ENCODE results near the gene SORBS2. TPM values are rescaled to one million over a fixed set of nuclear protein-coding genes. Genes with fewer than 3 reads are reported as not detected.

SORBS2 gene
- total and polyA plus RNA-seq, 2 experiments from 2014 or later, result 0.32 to 1.5 TPM

DNA sequence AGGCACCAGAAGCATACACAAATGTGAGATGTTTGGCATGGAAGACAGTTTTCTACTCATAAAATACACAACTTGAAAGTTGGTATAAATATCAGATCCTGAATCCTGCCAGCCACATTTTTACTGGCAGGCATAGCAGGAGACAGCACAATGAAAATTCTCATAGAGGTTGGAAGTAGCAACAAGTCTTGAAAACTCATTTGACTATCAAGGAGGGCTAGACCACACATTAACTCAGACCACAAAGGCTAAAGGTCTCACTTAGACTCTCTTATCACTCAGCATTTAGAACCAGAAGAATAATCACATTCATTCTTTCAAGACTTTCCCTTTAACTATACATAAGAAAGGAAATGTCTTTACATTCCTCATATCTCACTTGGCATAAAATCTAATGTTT is 56.5 kb downstream of the SORBS2 start:
- DNase-seq, result no peak
- Histone ChIP-seq H3K36me3 (ENCODE audit: low read depth) (no peaks in the 10 kb centered on the region), H3K9me2 (ENCODE audit: insufficient read depth) (no peaks in the 10 kb centered on the region), H3K4me3 (no peak overlapping the region), H2AFZ (no peak overlapping the region), H3F3A (ENCODE audit: insufficient read depth) (no peaks in the 10 kb centered on the region), H3K79me2 (ENCODE audit: insufficient read depth) (no peaks in the 10 kb centered on the region), H3K4me2 (ENCODE audit: unreplicated experiment) (no peak overlapping the region), H3K9ac (no peak overlapping the region), H3K4me1 (ENCODE audit: insufficient read depth) (no peaks in the 10 kb centered on the region), H3K27me3 (replicated peaks; ENCODE audit: insufficient read depth) (peaks cover 19% of the 10 kb centered on the region), H4K20me1 (ENCODE audit: insufficient read depth) (no peaks in the 10 kb centered on the region), H3K9me3 (ENCODE audit: low read depth) (no peaks in the 10 kb centered on the region), H3K27ac (no peak overlapping the region)
- TF ChIP-seq EZH2phosphoT487 (IDR thresholded peaks at IDR 0.05; ENCODE audit: insufficient read depth, low read depth), result no peak
- TF ChIP-seq EZH2 (IDR thresholded peaks at IDR 0.05; ENCODE audit: insufficient read depth, poor library complexity, severe bottlenecking), result no peak
- in situ Hi-C loops (cut with MboI), result no loop called here

- Histone ChIP-seq H3K27me3 (replicated peaks; ENCODE audit: insufficient read depth) (peaks cover 19% of the 10 kb centered on the region), H3F3A (ENCODE audit: insufficient read depth) (no peaks in the 10 kb centered on the region), H3K9ac (no peak overlapping the region), H3K4me2 (ENCODE audit: unreplicated experiment) (no peak overlapping the region), H3K36me3 (ENCODE audit: low read depth) (no peaks in the 10 kb centered on the region), H3K4me3 (no peak overlapping the region), H3K27ac (no peak overlapping the region), H2AFZ (no peak overlapping the region), H4K20me1 (ENCODE audit: insufficient read depth) (no peaks in the 10 kb centered on the region), H3K9me3 (ENCODE audit: low read depth) (no peaks in the 10 kb centered on the region), H3K9me2 (ENCODE audit: insufficient read depth) (no peaks in the 10 kb centered on the region), H3K79me2 (ENCODE audit: insufficient read depth) (no peaks in the 10 kb centered on the region), H3K4me1 (ENCODE audit: insufficient read depth) (no peaks in the 10 kb centered on the region)
- DNase-seq, result no peak
- WGBS, 2 experiments (ENCODE audit: low coverage in 1 of 2, low lambda C conversion rate in 2 of 2, missing lambda C conversion rate in 2 of 2), result 51 to 57% methylated on average over 3 of the region's 3 CpGs
- TF ChIP-seq EZH2phosphoT487 (IDR thresholded peaks at IDR 0.05; ENCODE audit: insufficient read depth, low read depth) (no peak), EZH2 (IDR thresholded peaks at IDR 0.05; ENCODE audit: insufficient read depth, poor library complexity, severe bottlenecking) (no peak)
- in situ Hi-C loops (cut with MboI), result no loop called here
These were observed 57.0 kb downstream of the SORBS2 start for GRCh38 chr4:185754961-185755360.

DNA sequence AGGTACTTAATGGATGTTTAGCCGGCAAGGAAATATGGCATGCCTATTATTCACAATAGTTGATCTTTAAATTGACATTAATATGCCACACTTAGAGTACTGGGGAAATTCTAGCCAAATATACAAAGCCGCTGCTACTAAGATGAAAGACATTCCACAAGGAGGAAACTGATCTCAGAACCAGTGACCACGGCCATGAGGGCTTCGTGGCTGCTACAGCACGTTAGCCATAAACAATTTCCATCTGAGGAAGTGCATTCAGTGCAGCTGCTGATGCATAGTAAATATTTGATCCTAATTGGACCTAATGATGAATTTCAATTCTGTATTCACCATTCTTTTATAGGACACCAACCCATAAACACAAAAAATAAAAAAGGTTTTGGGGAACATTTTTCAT is 59.1 kb downstream of the SORBS2 start:
- DNase-seq, result no peak
- TF ChIP-seq EZH2 (IDR thresholded peaks at IDR 0.05; ENCODE audit: insufficient read depth, poor library complexity, severe bottlenecking), result no peak
- TF ChIP-seq EZH2phosphoT487 (IDR thresholded peaks at IDR 0.05; ENCODE audit: insufficient read depth, low read depth), result no peak
- no peak overlapping the region for H3K4me2 ChIP-seq (ENCODE audit: unreplicated experiment)
- 26 to 34% methylated on average over 5 of the region's 5 CpGs for WGBS, 2 experiments (ENCODE audit: low coverage in 1 of 2, low lambda C conversion rate in 2 of 2, missing lambda C conversion rate in 2 of 2)
- no peaks in the 10 kb centered on the region for H3K9me3 ChIP-seq (ENCODE audit: low read depth)
- no peak overlapping the region for H3K27ac ChIP-seq
- no peaks in the 10 kb centered on the region for H3K79me2 ChIP-seq (ENCODE audit: insufficient read depth)
- no peaks in the 10 kb centered on the region for H3K4me1 ChIP-seq (ENCODE audit: insufficient read depth)
- H3K27me3 ChIP-seq (replicated peaks; ENCODE audit: insufficient read depth), result peaks cover 32% of the 10 kb centered on the region
- H3K9me2 ChIP-seq (ENCODE audit: insufficient read depth), result no peaks in the 10 kb centered on the region
- H4K20me1 ChIP-seq (ENCODE audit: insufficient read depth), result no peaks in the 10 kb centered on the region
- H3K36me3 ChIP-seq (ENCODE audit: low read depth), result no peaks in the 10 kb centered on the region
- no peak overlapping the region for H3K4me3 ChIP-seq
- no peak overlapping the region for H3K9ac ChIP-seq
- H2AFZ ChIP-seq, result no peak overlapping the region
- in situ Hi-C loops (cut with MboI), result no loop called here
- no peaks in the 10 kb centered on the region for H3F3A ChIP-seq (ENCODE audit: insufficient read depth)

- no peaks in the 10 kb centered on the region for H3K9me3 ChIP-seq (ENCODE audit: low read depth)
- in situ Hi-C loops (cut with MboI), result no loop called here
- H3K36me3 ChIP-seq (ENCODE audit: low read depth), result no peaks in the 10 kb centered on the region
- TF ChIP-seq EZH2phosphoT487 (IDR thresholded peaks at IDR 0.05; ENCODE audit: insufficient read depth, low read depth) (no peak), EZH2 (IDR thresholded peaks at IDR 0.05; ENCODE audit: insufficient read depth, poor library complexity, severe bottlenecking) (no peak)
- no peak overlapping the region for H3K4me2 ChIP-seq (ENCODE audit: unreplicated experiment)
- no peak overlapping the region for H3K4me3 ChIP-seq
- H3K27ac ChIP-seq, result no peak overlapping the region
- no peaks in the 10 kb centered on the region for H3K79me2 ChIP-seq (ENCODE audit: insufficient read depth)
- WGBS, 2 experiments (ENCODE audit: low coverage in 1 of 2, low lambda C conversion rate in 2 of 2, missing lambda C conversion rate in 2 of 2), result 45 to 51% methylated on average over 5 of the region's 5 CpGs
- no peaks in the 10 kb centered on the region for H3K4me1 ChIP-seq (ENCODE audit: insufficient read depth)
- H3K27me3 ChIP-seq (replicated peaks; ENCODE audit: insufficient read depth), result peaks cover 34% of the 10 kb centered on the region
- no peak overlapping the region for H2AFZ ChIP-seq
- H3K9ac ChIP-seq, result no peak overlapping the region
- no peaks in the 10 kb centered on the region for H3K9me2 ChIP-seq (ENCODE audit: insufficient read depth)
- no peak for DNase-seq
- no peaks in the 10 kb centered on the region for H3F3A ChIP-seq (ENCODE audit: insufficient read depth)
- no peaks in the 10 kb centered on the region for H4K20me1 ChIP-seq (ENCODE audit: insufficient read depth)
These were observed 62.1 kb downstream of the SORBS2 start for GRCh38 chr4:185749858-185750257.

DNA sequence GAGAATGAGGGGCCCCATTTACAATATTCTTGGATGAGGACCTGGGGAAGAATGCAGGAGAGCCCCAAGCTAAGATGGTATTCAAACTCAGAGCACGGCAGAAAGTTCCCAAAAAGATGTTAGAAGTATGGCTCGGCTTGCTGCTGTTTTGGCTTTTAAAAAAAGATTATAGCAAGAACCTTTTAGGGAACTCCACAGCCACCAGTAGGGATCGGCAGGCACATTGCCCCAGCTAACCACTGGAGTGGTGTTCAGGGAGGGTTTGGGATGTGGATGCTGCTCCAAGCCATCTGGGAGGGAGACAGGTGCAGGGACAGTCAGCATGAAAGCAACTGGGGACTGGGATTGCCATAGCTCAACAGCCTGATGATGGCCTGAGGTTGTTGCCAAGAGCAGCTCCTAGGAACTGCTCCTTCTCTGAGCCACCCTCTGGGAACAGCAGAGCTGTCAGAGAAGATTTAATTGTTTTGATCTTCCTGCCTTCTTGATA is 63.0 kb downstream of the SORBS2 start:
- no peaks in the 10 kb centered on the region for H3K79me2 ChIP-seq (ENCODE audit: insufficient read depth)
- H3K27me3 ChIP-seq (replicated peaks; ENCODE audit: insufficient read depth), result peaks cover 40% of the 10 kb centered on the region
- H2AFZ ChIP-seq, result no peak overlapping the region
- H3K9me2 ChIP-seq (ENCODE audit: insufficient read depth), result no peaks in the 10 kb centered on the region
- in situ Hi-C loops (cut with MboI), result no loop called here
- no peak overlapping the region for H3K27ac ChIP-seq
- DNase-seq, result no peak
- H3F3A ChIP-seq (ENCODE audit: insufficient read depth), result no peaks in the 10 kb centered on the region
- 31 to 35% methylated on average over 3 of the region's 3 CpGs for WGBS, 2 experiments (ENCODE audit: low coverage in 1 of 2, low lambda C conversion rate in 2 of 2, missing lambda C conversion rate in 2 of 2)
- TF ChIP-seq EZH2 (IDR thresholded peaks at IDR 0.05; ENCODE audit: insufficient read depth, poor library complexity, severe bottlenecking) (no peak), EZH2phosphoT487 (IDR thresholded peaks at IDR 0.05; ENCODE audit: insufficient read depth, low read depth) (no peak)
- H3K36me3 ChIP-seq (ENCODE audit: low read depth), result no peaks in the 10 kb centered on the region
- H3K4me1 ChIP-seq (ENCODE audit: insufficient read depth), result no peaks in the 10 kb centered on the region
- no peak overlapping the region for H3K4me2 ChIP-seq (ENCODE audit: unreplicated experiment)
- no peak overlapping the region for H3K9ac ChIP-seq
- no peak overlapping the region for H3K4me3 ChIP-seq
- no peaks in the 10 kb centered on the region for H3K9me3 ChIP-seq (ENCODE audit: low read depth)
- H4K20me1 ChIP-seq (ENCODE audit: insufficient read depth), result no peaks in the 10 kb centered on the region

All from GM23248 (cell line).